ENCODE data around the gene MRI1.

GRCh38 chr19:13778847-13779246 is 14.5 kb downstream of the MRI1 start:
- TF ChIP-seq TAF1 (IDR thresholded peaks at IDR 0.05; ENCODE audit: borderline replicate concordance, low read depth, low read length) (no peak), NFYB (IDR thresholded peaks at IDR 0.05; ENCODE audit: insufficient read depth, low read depth, low read length) (no peak), TCF3 (IDR thresholded peaks at IDR 0.05; ENCODE audit: borderline replicate concordance, insufficient read depth, low read depth, low read length) (no peak), SMARCA5 (IDR thresholded peaks at IDR 0.05) (no peak), RAD21 (IDR thresholded peaks at IDR 0.05; ENCODE audit: insufficient read depth, low read depth, low read length) (no peak)
